ENCODE data around the gene RFXANK. TPM values are rescaled to one million over a fixed set of nuclear protein-coding genes. Genes with fewer than 3 reads are reported as not detected.

RFXANK gene
- total and polyA plus RNA-seq, 9 of the 15 experiments (the other 6 are each of a cell fraction or from before 2014, with no cell fraction given): 68.6 to 181 (median 150) TPM

- no peak for TF ChIP-seq SETDB1 (IDR thresholded peaks at IDR 0.05; ENCODE audit: low read length)
- TF ChIP-seq ATF1 (CRISPR knock-in tag; IDR thresholded peaks at IDR 0.05): no peak
- TF ChIP-seq ATF1 (tag; IDR thresholded peaks at IDR 0.05): peak; percentile 59
- no peak for TF ChIP-seq ATF2 (CRISPR knock-in tag; IDR thresholded peaks at IDR 0.05)
- TF ChIP-seq STAT5B (CRISPR knock-in tag; IDR thresholded peaks at IDR 0.05): no peak
- TF ChIP-seq C11orf30 (IDR thresholded peaks at IDR 0.05; ENCODE audit: low read depth): no peak
- TF ChIP-seq ZNF146 (CRISPR knock-in tag; IDR thresholded peaks at IDR 0.05; ENCODE audit: unreplicated experiment): no peak
- no peak for TF ChIP-seq ZNF24 (IDR thresholded peaks at IDR 0.05)
- no peak for TF ChIP-seq ZNF277 (CRISPR knock-in tag; IDR thresholded peaks at IDR 0.05; ENCODE audit: borderline replicate concordance)
- no peak for TF ChIP-seq ZNF699 (CRISPR knock-in tag; IDR thresholded peaks at IDR 0.05; ENCODE audit: insufficient replicate concordance)
- no peak for TF ChIP-seq HNRNPUL1 (IDR thresholded peaks at IDR 0.05; ENCODE audit: low read length)
- 0 out of 2 replicates have a peak, but pooled peaks have one; percentile 25 for TF ChIP-seq HCFC1 (IDR thresholded peaks at IDR 0.05; ENCODE audit: low read depth, low read length)
- TF ChIP-seq XRCC3 (IDR thresholded peaks at IDR 0.05): no peak
- TF ChIP-seq ZNF449 (CRISPR knock-in tag; IDR thresholded peaks at IDR 0.05): no peak
- no peak; the same call in 1 of the 2 replicates for TF ChIP-seq ZNF263 (CRISPR knock-in tag; IDR thresholded peaks at IDR 0.05; ENCODE audit: borderline replicate concordance)
- TF ChIP-seq KDM2B (CRISPR knock-in tag; IDR thresholded peaks at IDR 0.05): no peak
- TF ChIP-seq MYBL2 (IDR thresholded peaks at IDR 0.05; ENCODE audit: low read depth): no peak
- no peak for TF ChIP-seq MYBL2 (CRISPR knock-in tag; IDR thresholded peaks at IDR 0.05; ENCODE audit: borderline replicate concordance)
- TF ChIP-seq RBM17 (IDR thresholded peaks at IDR 0.05; ENCODE audit: borderline replicate concordance, low read depth, low read length): no peak
- TF ChIP-seq NCOA6 (IDR thresholded peaks at IDR 0.05): no peak
- 0 out of 4 replicates have a peak, but pooled peaks of 1 of the 2 experiments have one; percentile 49 for TF ChIP-seq MAZ (CRISPR knock-in tag; conservative IDR thresholded peaks at IDR 0.05 in 1 of 2, IDR thresholded peaks at IDR 0.05 in 1 of 2)
- TF ChIP-seq ZNF511 (CRISPR knock-in tag; IDR thresholded peaks at IDR 0.05): 0 out of 2 replicates have a peak, but pooled peaks have one; percentile 45
- TF ChIP-seq ETS2 (tag; IDR thresholded peaks at IDR 0.05; ENCODE audit: borderline replicate concordance, poor library complexity, severe bottlenecking): no peak
These were observed 11.2 kb downstream of the RFXANK start, which contains the start of gene NR2C2AP (continued) for GRCh38 chr19:19203012-19203856.

Data from K562 (cell line).